ENCODE results near the gene CITED1.

The CITED1 gene

DNA sequence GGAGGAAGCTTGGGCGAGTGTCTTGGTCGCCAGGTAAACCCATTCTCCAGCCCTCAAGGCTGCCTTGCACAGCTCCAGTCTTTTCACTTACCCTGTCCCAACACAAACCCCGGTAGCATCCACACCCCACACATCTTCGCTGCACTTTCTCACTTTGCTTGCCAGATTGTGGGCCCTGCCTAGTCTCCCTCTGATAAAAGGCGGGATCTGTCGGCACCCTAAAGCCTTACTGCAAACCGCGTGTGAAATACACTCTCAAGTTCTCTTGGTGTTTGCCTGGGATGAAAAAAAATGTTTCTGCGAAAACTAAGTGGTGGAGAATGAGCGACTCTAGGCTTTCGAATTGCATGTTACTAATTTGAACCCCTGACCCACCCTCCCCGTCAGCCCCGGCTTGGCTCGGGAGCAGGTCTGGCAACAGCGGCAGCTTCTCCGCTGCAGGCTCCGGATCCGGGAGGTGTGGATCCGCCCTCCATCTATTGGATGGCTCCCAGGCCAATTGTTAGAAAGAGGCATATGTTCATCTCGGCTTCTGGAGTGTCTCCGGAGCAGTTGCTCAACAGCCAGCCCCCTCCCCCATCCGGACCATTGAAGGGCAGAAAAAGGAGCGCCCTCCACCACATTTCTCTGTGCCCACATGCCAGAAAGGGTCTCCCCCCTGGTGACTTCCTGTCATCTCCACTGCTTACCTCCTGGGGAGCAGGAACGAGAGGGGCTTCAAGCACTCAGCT, 3.0 kb upstream of the CITED1 start:
- DNase-seq (ENCODE audit: low read depth in 3 of 3, low spot score in 1 of 3), result peak in 1 of 3 donors; percentile 31

DNA sequence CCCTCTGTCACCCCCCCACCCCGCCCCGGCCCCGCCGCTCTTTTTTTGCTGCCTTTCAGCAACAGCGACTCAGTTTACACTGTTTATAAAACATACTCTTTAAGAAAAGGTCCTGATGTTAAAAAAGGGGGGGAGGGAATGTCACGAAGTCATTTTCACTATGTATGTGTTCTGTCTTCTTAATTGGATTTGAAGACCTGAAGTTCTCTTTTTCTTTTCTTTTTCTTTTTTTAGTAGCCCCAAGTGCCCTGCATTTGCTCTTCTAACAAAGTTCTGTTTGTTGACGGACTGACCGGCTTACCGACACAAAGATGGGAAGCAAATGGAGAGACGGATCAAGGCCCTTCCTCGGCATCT, 2.5 kb upstream of the CITED1 start:
- DNase-seq (ENCODE audit: low read depth in 3 of 3, low spot score in 1 of 3), result no peak

DNA sequence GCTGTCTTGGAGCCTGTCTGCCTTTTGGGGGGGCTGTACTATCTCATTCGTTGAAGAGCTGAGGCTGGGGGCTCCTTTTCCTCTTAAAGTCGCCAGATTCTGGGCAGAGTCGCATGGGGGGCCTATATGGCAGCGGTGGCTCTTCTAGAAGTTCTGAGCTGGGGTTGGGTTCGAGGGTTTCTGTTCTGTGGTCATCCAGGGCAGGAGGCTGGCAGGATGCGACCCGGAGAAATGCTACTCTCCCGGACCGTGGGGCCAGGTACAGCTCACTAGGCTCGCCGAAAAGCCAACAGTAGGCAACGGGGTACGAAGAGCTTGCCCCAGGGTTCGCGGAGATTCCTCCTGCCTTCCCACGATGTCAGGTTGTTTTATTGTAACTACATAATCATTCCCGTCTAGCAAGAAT, 1.9 kb upstream of the CITED1 start:
- DNase-seq (ENCODE audit: low read depth in 3 of 3, low spot score in 1 of 3), result no peak

DNA sequence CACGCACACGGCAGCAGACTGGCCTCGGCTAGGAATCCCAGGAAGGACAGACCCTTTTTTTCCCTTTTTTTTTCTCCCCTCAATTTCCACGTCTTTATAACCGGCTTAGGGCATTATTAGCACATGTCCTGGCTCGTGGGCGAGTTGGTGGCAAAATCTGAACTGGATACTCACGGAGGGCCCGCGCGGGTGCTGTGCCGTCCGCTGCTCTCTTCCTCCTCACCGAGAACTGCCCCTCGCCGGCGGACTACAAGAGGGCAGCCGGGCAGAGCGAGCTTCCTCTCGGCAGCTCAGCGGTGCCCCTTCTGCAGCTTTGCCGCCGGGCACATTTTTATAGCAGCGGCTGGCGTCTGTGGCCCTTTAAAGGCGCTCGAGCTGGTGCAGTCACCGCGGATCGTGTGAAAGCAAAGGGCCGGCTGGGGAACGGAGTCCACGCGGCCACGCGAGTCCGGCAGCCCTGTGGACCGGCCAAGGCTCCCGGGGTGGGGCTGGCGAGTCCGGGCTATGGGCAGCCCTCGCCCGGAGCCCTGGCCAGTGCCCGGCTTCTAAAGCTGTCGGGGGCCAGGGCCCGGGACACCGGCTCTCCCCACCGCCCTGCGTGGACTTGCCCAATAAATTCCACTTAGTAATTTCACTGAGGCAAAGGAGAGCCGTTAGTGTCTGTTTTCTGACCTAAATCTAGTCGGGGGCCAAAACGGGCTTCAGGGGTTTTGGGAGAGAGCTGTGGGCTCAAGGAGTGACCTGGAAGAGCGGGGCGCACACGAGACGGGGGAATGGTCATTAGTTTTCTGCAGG, 1.3 kb upstream of the CITED1 start:
- DNase-seq (ENCODE audit: low read depth in 3 of 3, low spot score in 1 of 3), result no peak

DNA sequence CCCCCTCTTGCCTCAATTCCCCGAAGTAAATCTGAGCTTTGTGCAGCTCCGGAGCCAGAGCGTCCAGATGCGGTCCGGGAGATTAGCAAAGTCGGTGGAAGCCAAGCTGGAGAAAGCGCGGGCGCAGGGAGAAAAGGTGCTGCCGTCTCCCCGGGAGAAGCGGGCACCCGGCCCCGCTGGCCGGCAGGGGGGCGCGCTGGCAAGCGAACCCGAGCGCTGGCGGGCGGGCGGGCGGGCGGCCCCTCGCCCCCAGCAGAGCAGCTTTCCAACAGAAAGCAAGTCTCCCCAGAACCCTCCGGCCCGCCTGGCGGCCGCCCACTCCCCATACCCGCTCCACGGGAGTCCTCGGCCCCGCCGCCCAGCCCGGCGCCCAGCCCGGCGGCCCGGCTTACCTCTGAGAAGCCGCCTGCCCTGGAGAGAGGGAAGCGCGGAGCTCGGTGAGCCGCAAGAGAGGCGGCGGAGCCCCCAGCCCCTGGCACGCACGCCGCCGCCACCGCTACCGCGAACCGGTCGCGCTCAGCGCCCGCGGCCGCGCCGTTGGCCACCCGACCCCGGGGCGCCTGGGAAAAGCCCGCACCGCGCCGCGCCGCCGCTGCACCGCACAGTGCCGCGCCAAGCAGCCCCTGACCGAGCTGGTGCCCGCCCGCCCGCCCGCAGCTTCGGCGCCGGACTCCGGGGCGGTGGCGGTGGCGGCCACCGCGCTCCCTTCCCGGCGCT, 529 bp upstream of the CITED1 start:
- DNase-seq (ENCODE audit: low read depth in 3 of 3, low spot score in 1 of 3), result no peak

DNA sequence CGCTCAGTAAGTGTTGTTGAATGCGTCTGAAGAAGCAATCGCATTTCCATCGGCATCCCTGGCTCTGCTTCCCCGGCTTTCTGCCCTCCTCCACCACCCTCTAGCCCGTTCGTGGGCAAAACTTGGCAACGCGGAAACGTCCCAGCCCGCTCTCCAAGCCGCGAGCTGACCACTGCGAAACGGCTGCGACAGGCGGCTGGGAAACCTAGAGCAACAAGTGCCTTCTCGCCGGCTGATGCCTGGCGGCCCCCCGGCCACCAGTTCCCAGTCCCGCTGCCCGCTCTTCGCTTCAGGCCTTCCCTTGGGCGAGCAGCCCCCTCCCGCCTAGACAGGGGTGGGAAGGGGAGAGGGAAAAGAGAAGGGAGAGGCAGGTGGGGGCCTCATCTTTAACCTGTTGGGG, 837 bp downstream of the CITED1 start:
- DNase-seq (ENCODE audit: low read depth in 3 of 3, low spot score in 1 of 3), result no peak

DNA sequence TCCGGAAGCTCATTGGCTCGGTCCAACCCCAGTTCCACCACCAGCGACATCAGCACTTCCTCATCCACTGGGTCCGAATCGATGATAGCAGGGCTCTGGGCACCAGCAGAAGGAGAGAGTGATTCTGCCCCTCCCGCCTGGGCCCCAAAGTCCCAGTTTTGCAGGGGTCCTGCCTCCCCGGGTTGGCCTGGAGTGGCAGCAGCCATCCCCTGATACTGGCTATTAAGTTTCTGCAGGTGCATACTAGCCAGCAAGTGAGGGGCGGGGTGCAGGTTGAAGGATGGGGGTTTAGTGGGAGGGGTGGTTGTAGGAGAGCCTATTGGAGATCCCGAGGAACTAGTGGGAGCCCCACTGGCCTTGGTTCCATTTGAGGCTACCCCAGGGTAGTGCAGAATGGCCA, 3.9 kb downstream of the CITED1 start:
- no peak for DNase-seq (ENCODE audit: low read depth in 3 of 3, low spot score in 1 of 3)

DNA sequence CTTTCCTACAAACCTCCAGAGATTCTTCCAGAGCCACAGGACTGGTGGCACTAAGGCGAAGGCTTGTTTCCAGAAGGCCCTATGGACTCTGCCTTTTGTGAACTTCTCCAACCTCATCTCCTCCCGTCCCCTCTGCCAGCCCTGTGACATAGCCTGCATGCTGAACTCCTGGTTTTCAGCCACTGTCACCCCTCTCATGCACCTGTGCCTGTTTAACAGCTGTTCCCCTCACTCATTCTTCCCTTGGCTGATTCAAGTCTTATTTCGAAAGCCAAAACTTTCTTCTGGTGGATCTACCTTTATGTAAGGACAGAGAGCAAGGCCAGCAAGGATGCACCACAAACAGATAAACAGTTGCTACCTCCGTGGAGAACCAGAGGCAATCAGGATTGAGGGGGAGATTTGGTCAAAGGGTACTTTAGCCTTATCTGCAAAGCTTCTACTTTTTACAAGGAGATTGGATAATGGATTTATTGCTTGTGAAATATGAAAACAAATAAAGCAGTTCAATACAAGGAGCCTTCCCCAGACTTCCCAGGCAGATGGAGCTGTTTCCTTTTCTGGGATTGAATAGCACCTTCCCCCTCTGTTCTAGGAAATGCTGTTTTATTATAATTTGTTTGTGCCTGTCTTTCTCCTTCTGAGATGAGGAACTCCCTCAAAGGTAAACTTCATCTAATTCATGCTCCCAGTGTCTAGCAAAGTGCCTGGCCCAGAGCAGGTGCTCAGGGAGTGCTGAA, 5.7 kb downstream of the CITED1 start:
- no peak for DNase-seq (ENCODE audit: low read depth in 3 of 3, low spot score in 1 of 3)

DNA sequence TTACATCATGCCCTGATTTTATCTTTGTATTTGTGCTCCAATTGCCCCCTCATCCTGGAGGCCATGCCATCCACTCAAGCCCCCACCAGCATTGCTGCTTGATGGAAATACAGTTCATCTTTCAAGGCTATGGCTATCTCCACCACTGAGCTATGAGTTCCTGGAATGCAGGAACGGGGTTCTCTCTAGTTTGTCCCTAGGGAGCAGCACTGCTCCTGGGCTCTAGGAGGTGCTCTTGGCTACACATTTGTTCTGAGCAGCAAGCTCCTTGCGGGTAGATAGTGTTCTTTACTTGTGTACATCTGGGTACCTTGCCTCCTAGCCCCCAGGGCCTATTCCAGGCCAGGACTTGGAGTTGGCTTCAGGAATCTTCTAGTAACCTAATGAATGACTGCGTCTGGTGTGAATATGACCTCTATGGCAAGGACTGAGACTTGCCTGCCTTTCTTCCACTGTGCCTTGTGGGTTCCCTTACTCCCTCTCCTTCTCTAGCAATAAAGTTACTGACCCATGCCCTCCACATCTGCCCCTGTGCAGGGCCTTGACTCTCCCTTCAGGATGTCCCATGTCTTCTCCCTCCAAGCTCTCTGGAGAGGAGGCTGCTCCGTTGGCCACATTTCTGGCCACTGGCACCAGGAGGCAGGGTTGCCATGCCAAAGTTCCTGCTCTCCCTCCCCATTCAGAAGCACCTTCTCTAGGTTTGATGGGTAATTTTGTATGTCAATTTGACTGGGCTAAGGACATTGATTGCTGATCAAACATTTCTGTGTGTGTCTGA, 7.6 kb downstream of the CITED1 start:
- DNase-seq (ENCODE audit: low read depth in 3 of 3, low spot score in 1 of 3), result no peak

DNA sequence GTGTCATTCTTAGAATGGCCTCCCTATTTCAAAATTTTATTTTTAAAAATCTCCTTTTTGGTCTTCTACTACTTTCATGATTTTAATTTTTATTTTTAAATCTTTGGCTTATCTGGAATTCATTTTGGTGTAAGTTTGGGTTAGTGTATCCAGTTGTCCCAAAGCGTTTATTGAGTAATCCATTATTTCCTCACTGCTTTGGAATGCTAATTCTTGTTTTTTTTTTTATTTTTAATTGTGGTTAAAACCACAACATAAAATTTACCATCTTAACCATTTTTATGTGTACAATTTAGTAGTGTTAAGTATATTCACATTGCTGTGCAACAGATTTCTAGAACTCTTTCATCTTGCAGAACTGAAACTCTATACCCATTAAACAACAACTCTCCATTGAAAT, 8.7 kb downstream of the CITED1 start:
- DNase-seq (ENCODE audit: low read depth in 3 of 3, low spot score in 1 of 3), result no peak

DNA sequence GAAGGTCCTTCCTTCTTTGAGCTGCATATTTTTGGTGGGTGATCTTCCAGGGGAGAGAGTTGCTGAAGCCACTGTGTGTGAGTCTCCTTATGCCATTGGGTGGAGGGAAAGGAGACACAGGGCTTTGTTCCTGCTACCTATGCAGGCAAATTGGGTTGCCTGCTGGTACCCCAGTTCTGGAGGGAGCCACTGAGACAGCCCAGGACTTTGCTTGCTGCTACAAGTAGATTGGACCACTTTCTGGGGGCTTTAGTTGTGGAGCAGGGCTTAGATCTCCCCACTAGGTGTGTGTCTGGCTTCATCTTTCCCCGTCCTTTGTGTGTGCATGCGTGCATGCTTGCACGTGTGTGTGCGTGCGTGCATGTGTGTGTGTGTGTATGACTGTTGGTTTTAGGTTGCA, 10.0 kb downstream of the CITED1 start:
- no peak for DNase-seq (ENCODE audit: low read depth in 3 of 3, low spot score in 1 of 3)

DNA sequence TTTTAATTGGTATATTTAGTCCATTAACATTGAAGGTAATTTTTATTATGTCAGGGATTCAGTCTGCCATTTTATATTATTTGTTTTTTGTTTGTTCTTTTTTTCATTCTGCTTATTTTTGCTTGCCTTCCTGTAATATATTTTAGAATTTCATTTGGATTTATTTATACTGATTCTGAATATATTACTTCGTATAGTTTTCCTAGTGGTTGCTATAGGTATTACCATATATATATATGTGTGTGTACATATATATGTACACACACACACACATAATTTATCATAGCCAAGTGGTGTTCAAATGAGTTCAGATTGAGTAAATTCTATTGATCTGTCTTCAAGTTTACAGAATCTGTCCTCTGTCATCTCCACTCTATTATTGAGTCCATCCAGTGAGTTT, 11.2 kb downstream of the CITED1 start:
- no peak for DNase-seq (ENCODE audit: low read depth in 3 of 3, low spot score in 1 of 3)

DNA sequence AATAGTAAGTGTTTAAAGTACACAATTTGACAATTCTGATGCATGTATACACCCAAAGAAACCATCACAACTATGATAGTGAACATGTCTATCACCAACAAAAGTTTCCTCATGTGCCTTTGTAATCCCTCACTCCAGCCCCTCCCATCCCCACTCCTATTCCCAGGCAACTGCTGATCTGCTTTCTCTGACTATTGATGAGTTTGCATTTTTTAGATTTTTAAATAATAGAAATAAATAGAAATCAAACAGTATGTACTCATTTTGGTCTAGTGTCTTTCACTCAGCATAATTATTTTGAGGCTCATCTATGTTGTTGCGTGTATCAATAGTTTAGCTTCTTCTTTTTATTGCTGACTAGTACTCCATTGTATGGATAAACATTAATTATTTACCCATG, 23.4 kb downstream of the CITED1 start:
- DNase-seq (ENCODE audit: low read depth in 3 of 3, low spot score in 1 of 3), result no peak

DNA sequence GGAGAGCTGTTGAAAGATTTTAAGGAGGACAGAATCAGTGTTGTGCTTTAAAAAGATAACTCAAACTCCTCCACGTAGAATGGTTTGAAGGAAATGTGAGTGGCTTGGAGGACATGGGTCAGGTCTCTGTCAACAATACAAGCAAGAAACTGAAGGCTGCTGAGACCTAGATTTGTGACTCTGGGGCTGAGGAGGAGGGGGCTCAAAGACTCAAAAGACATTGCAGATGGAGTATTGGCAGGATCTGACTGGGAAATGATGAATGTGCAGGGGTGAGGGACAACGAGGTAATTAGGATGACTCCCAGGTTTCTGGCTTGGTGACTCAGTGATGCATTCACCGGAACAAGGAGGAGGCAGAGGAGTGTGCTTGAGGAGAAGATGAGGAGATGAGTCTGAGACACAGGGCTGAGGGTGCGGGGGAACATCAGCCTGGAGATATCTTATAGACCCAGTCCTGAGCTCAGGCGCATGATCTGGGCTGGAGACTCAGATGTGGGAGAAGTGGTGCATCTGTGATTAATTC, 25.3 kb downstream of the CITED1 start:
- no peak for DNase-seq (ENCODE audit: low read depth in 3 of 3, low spot score in 1 of 3)

DNA sequence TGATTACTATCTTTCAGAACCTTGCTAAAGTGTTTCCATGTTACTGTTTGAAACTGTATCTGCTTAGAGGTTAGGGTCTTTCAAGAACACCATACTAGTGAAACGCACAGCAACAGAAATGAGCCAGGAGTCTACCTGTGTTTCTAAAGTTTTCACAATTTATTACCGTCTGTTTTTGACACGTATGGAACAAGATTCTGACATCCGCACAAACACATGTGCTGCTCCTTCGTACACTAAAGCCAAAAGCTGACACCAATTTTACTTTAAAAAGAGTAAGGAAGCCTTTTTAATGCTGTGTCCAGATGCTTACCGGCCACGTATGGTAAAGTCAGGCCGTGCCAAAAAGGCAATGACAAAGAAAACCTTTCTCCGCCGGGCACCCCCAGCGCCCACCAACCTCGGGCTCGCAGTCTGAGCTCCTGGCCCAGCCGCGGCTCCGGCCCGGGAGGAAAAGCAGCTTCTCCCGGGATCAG, 29.2 kb downstream of the CITED1 start:
- DNase-seq (ENCODE audit: low read depth in 3 of 3, low spot score in 1 of 3), result no peak

DNA sequence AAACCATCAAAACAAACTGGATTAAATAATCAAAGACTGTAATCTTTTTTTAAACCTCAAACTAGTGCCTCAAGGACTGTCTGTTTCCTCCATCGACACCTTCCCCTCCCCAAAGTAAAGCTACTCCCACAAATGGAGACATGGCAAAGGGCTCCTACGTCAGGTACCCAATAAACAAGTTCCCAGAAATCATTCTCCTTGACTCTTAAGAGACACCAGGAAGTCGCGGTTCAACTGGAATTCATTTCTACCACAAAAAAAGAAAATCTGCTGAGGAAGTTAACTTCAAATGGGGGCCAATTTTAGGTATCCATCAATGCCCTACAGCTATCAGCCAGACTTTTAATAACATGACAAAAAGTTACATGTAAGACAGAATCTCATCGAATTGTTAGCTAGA, 31.2 kb downstream of the CITED1 start:
- no peak for DNase-seq (ENCODE audit: low read depth in 3 of 3, low spot score in 1 of 3)

DNA sequence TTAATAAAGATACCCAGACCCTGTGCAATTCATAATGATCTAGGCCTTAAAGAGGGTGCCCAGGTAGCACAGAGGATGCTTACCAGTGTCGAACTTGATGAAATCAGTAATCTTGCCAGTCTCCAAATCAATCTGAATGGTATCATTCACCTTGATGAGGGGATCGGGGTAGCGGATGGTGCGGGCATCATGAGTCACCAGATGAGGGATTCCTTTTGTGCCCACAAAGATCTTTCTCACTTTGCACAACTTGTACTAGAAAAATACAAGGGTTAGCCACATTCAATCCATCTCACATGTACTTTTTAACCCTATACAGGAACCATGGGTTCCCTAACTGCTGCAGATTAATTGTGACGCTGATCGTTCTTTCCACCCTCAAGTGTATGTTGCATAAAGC, 32.0 kb downstream of the CITED1 start:
- DNase-seq (ENCODE audit: low read depth in 3 of 3, low spot score in 1 of 3), result no peak

DNA sequence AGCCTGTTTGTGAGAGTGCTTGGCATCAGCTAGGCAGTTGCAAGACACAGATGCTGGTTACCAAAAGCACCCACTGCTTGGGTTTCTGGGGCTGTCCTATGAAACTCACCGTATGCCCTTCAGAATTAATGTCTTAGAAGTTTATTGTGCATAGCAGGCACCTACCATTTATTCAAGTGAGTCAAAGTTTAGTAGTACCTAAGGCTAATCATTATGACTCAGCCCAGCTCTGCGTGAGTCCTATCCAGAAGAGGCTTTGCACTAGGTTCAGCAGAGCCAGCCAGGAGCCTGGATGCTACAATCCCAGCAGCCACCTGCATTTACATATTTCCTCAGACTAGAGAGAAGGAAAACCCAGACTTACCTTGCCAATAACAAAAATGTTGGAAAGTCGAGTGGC, 32.8 kb downstream of the CITED1 start:
- DNase-seq (ENCODE audit: low read depth in 3 of 3, low spot score in 1 of 3), result no peak

DNA sequence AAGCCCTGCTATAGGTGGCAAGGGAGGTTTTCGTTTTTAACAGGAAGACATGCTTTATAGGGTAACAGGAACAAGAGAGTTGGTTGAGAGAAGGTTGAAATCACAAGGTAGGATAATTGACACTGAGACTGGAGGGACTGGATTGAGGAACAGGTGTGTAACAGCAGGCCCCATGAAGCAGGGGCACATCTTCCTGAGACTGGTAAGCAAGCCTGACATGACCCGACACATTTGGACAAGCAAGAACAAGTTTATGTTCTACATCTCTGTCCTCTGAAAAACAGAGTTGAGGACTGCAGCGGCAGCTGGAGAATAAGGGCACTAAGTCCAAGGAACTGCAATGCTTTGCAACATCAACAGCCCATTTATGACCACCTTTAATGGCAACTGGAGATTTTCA, 33.9 kb downstream of the CITED1 start:
- DNase-seq (ENCODE audit: low read depth in 3 of 3, low spot score in 1 of 3), result no peak

DNA sequence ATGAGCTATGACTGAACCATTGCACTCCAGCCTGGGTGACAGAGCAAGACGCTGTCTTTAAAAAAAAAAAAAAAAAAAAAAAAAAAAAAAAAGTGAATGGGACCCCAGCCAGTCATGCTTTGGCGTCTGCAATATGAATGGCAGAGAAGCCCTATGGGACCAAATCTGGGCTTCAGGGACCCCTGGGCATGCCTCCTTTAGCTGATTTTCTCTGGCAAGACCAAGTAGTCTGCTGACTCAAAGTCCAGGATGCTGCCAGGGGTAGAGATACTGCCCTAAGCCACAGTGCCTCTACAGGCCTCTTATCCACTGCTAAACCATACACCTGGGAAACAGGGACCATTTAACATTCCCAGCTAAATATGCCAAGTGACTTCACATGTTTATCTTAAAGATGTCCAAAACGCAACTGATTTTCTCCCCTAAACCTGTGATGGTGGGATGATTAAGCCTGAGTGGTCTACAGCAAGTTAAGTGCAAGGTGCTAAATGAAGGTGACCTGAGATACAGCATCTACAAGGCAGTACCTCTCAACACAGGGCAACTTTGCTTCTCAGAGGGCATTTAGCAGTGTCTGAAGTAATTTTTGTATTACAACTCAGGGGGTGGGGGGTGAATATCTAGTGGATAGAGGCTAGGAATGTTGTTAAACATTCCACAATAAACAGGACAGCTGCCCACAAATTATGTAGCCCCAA, 34.5 kb downstream of the CITED1 start:
- DNase-seq (ENCODE audit: low read depth in 3 of 3, low spot score in 1 of 3), result no peak

Data from stimulated activated CD4-positive, alpha-beta T cell treated with anti-CD3 and anti-CD28 coated beads, TNF-alpha, amount 100 ng/mL, for 1 hour (primary cell).